A673 (cell line): ENCODE measurements around the gene SERTAD2. TPM values are rescaled to one million over a fixed set of nuclear protein-coding genes. Genes with fewer than 3 reads are reported as not detected.

Source experiments
- BruUV-seq: library from RNA; stranded (reverse); fragments of 400-500 nt; replicated peaks from 2 replicates; lab custom pipeline; 2021; lab: Mats Ljungman, UMichigan
- CTCF ChIA-PET: fragments of 300-600 bp; sonication (Branson Sonifier 250); formaldehyde crosslinking; loops from one replicate; lab custom pipeline; 2022; ENCODE audit warnings: antibody characterized with exemption; lab: Charles Lee
- POLR2A ChIA-PET: fragments of 300-600 bp; sonication (Branson Sonifier 250); formaldehyde crosslinking; loops from one replicate; lab custom pipeline; 2022; ENCODE audit warnings: antibody characterized with exemption; ENCODE audit not compliant: low non-redundant PET; lab: Charles Lee
- DNase-seq: peaks from one replicate; pipeline ENCODE4 v3.0.0-alpha.2; 2015; ENCODE audit warnings: low spot score
- H3K27ac ChIP-seq: fragments of 200-600 bp; sonication (generic); 2 replicates; pipeline ENCODE4 v1.5.1; 2016; ENCODE audit warnings: mixed run types, low read depth, mild to moderate bottlenecking, mixed read lengths, antibody characterized with exemption, low read length; ENCODE audit not compliant: poor library complexity, severe bottlenecking
- H3K27me3 ChIP-seq: fragments of 200-600 bp; sonication (generic); replicated peaks from 2 replicates; pipeline ENCODE4 v1.6.1; 2017; ENCODE audit warnings: mixed run types, low read depth, mild to moderate bottlenecking, mixed read lengths, antibody characterized with exemption, low read length; ENCODE audit not compliant: insufficient read depth, poor library complexity
- H3K36me3 ChIP-seq: fragments of 200-600 bp; sonication (generic); 2 replicates; pipeline ENCODE4 v1.6.1; 2016; ENCODE audit warnings: mixed run types, mild to moderate bottlenecking, mixed read lengths, antibody characterized with exemption, low read length; ENCODE audit not compliant: insufficient read depth, poor library complexity, severe bottlenecking
- H3K4me1 ChIP-seq: fragments of 200-600 bp; sonication (generic); 2 replicates; pipeline ENCODE4 v1.6.1; 2017; ENCODE audit warnings: mixed run types, mild to moderate bottlenecking, mixed read lengths, antibody characterized with exemption, low read length; ENCODE audit not compliant: insufficient read depth, poor library complexity, severe bottlenecking
- H3K4me3 ChIP-seq: fragments of 200-600 bp; sonication (generic); 2 replicates; pipeline ENCODE4 v1.5.1; 2016; ENCODE audit warnings: low read depth, mixed run types, mild to moderate bottlenecking, mixed read lengths, low read length; ENCODE audit not compliant: poor library complexity, severe bottlenecking
- H3K9me3 ChIP-seq: fragments of 200-600 bp; sonication (generic); 2 replicates; pipeline ENCODE4 v1.6.1; 2016; ENCODE audit warnings: mixed run types, low read depth, mild to moderate bottlenecking, mixed read lengths, antibody characterized with exemption, low read length; ENCODE audit not compliant: poor library complexity, severe bottlenecking
- CTCF ChIP-seq: fragments of 300-800, 200-600 bp; sonication (generic); conservative IDR thresholded peaks from 2 replicates; pipeline ENCODE4 v1.5.1; 2017; ENCODE audit warnings: low read depth, mild to moderate bottlenecking, antibody characterized with exemption, low read length, moderate library complexity, mixed read lengths
- EZH2 ChIP-seq: fragments of 200-600 bp; sonication (generic); IDR thresholded peaks from 2 replicates; pipeline ENCODE4 v1.6.1; 2017; ENCODE audit warnings: borderline replicate concordance, low read depth, mild to moderate bottlenecking, mixed read lengths, antibody characterized with exemption, low read length; ENCODE audit not compliant: poor library complexity, severe bottlenecking
- intact Hi-C: fragments of 100-400 bp; cut with micrococcal nuclease; formaldehyde crosslinking; loops from one replicate; pipeline ENCODE4 v1.10.0; 2022; ENCODE audit not compliant: unreplicated experiment
- total RNA-seq: library from RNA; stranded (reverse); gene quantifications from 2 replicates; pipeline ENCODE4 v1.2.3, GENCODE V29; 2021

Gene SERTAD2
- total RNA-seq, 1 experiment from 2014 or later = 22.2 TPM

DNA sequence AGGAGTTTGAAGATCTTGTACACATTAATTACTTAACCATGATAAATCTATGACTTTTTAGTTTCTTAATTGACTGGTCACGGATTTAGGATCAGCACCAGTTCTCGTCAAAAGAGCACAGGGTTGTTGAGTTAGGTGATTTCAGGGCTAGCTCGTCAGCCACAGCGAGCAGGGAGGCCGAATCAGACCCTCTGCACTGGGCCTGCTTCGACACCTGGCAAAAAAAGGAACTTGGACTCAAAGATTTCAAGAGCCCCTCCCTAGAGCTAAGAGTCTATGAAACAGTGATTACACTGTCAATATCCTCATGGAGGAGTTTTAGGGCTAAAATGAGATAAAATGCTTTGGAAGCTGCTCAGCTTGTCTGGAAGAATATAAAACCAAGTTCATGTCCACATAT is 4.6 kb upstream of the SERTAD2 start:
- no TSS peak for BruUV-seq
- intact Hi-C loops = no loop called here
- POLR2A ChIA-PET = no interaction called here
- Histone ChIP-seq H3K36me3 (no peaks in the 10 kb centered on the region), H3K27ac (no peak overlapping the region), H3K4me1 (peaks cover 15% of the 10 kb centered on the region), H3K27me3 (no peaks in the 10 kb centered on the region), H3K4me3 (no peak overlapping the region), H3K9me3 (no peaks in the 10 kb centered on the region)
- CTCF ChIA-PET = no interaction called here
- TF ChIP-seq EZH2 (no peak), CTCF (no peak)
- no peak for DNase-seq

- peaks cover 15% of the 10 kb centered on the region for H3K4me1 ChIP-seq
- ChIA-PET CTCF (interaction anchor here (0.6 kb wide), 1 partner anchor 11 kb away, joined by 3 read pairs; no protein-coding TSS in a partner anchor), POLR2A (no interaction called here)
- no peaks in the 10 kb centered on the region for H3K36me3 ChIP-seq
- DNase-seq = no peak
- BruUV-seq = no TSS peak
- no peak overlapping the region for H3K27ac ChIP-seq
- intact Hi-C loops = no loop called here
- no peaks in the 10 kb centered on the region for H3K27me3 ChIP-seq
- no peak overlapping the region for H3K4me3 ChIP-seq
- TF ChIP-seq CTCF (no peak), EZH2 (no peak)
- H3K9me3 ChIP-seq = no peaks in the 10 kb centered on the region
Observed at GRCh38 chr2:64657411-64657810, 3.7 kb upstream of the SERTAD2 start.

- no peak overlapping the region for H3K4me3 ChIP-seq
- intact Hi-C loops = no loop called here
- CTCF ChIA-PET = interaction anchor here (1.9 kb wide), 1 partner anchor 10 kb away, joined by 9 read pairs; no protein-coding TSS in a partner anchor
- no peaks in the 10 kb centered on the region for H3K27me3 ChIP-seq
- H3K4me1 ChIP-seq = peaks cover 23% of the 10 kb centered on the region
- H3K36me3 ChIP-seq = no peaks in the 10 kb centered on the region
- POLR2A ChIA-PET = no interaction called here
- no peak for TF ChIP-seq CTCF
- TF ChIP-seq EZH2 = no peak
- no peak for DNase-seq
- no peak overlapping the region for H3K27ac ChIP-seq
- BruUV-seq = no TSS peak
- H3K9me3 ChIP-seq = no peaks in the 10 kb centered on the region
Observed at GRCh38 chr2:64656379-64656778, 2.7 kb upstream of the SERTAD2 start.
